HG03196 (cell line): ENCODE results near the gene SAMD7.
A peak's percentile ranks its signal among the peaks of the same experiment; 100 is the strongest.

Source experiments
- ATAC-seq: cut with Tn5 transposase; IDR thresholded peaks from one replicate; pipeline ENCODE4 v1.9.1; 2021; ENCODE audit not compliant: unreplicated experiment

SAMD7 gene

DNA sequence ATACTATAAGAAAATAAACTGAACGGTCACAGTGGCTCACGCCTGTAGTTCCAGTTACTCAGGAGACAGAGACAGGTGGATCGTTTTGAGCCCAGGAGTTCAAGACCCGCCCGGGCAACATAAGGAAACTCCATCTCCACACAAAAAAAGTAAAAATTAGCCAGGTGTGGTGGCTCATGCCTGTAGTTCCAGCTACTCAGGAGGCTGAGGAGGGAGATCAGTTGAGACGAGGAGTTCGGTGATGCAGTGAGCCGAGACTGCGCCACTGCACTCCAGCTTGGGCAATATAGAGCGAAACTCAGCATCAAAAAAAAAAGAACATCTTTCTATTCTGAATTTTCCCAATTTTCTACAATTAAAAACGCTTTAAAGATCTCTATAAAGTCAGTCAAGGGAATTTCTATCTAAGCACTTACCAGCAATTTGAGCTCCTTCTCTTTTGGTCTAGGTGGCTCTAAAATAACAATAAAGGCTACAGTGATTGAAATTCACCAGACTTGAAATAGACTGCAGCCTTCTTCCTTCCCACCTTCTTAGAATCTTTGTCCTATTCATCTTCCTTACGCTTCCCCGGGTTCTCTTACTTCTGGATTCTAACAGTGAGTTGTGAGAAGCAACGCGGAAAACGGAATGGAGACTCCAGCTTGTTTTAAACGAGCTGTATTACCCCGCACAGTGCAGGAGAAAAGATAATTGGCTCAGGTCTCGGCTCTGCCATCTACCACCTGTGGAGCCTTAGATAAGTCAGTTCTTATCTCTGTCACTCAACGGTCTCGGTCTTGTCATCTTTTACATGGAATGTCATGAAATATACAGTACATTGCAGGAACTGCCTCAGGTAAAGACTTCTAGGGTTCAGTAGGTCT lies 54.4 kb downstream of the SAMD7 start:
- ATAC-seq: peak; percentile 20

DNA sequence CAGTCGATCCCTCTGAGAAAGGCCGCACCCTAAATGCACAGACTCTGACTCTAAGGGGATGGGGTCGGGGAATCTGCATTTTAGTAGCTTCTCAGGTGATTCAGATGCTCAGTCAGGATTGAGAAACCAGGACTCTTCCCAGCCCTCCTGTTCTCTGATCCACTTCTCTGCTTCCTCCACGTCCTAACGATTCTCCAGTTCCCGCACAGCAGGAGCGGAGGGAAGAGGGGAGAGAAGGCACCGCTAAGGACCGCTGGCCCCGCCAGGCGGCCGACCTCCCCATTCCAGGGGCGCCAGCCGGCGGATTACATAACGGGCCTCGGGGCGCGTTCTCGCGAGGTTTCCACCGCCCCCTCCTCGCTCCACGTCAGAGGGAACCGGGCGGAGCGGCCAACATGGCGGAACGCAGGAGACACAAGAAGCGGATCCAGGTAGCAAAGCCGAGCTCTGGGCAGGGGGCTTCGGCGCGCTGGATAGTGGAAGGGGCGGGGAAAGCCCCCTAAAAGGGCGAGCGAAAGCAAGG lies 55.1 kb downstream of the SAMD7 start, which contains the start of gene SEC62:
Gene SEC62, plus strand, starts transcription at position 380 of the 523 bp plus-strand sequence. Its CDS starts 16 bp downstream, at position 396.
- ATAC-seq: peak; percentile 93

DNA sequence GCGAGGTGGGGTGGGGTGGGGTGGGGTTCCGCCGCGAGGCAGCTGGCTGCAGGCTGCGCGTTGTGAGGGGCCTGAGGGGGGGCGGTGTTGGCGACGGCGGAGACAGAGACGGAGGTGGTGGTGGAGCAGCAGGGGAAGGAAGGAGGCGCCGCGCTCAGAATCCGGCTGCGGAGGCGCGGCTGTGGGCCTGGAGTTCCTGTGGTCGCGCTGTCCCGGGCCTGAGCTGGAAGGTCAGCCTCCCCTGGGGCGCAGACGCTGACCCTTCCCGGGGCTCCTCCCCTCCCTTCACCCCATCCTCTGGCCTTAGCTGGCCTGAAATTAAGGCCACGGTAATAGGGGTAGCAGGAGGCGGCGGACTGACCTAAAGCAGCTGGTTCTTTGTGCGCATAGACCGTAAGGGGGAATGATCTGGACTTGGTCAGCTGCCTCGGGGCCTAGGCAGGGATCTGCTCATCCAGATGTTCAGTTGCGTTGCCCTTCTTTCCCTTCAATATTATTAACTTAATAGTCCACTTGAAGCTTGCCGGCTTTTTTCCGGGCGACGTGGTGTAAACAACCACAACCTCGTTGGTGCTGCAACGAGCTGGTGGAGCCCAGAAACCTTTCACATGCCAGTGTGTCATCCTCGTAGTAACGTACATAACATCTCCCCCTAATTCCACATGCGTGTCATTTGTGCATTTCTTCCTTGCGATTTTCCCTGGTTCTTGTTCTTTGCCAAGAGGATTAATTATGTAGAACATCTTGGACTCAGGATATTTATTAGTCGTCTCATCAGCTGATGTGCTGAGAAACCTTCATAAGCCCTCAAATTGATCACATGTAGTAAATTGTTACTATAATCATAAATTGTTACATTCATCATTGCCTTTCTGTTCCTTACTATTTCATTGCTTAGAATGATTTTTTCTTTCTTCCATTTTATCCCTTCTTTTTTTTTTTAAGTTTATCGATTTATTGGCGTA lies 55.9 kb downstream of the SAMD7 start:
- peak; percentile 39 for ATAC-seq

- ATAC-seq: no peak
Observed at GRCh38 chr3:169968224-169968885, 57.0 kb downstream of the SAMD7 start.

GRCh38 chr3:169969174-169970095 lies 58.1 kb downstream of the SAMD7 start:
- no peak for ATAC-seq

DNA sequence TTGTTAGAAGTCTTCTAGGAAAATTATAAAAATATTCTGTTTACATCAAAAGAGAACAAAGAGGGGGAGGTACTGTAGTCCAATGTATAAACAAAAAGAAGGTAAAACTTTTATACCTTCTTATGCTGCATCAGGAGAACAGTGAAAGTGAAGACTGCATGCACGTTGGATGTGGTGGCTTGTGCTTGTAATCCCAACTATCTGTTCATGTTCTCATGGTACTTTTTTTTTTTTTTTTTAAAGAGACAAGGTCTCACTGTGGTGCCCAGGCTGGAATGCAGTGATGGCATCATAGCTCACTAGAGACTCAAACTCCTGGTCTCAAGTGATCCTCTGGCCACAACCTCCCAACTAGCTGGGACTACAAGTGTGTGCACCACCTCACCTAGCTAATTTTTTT lies 59.5 kb downstream of the SAMD7 start:
- no peak for ATAC-seq

DNA sequence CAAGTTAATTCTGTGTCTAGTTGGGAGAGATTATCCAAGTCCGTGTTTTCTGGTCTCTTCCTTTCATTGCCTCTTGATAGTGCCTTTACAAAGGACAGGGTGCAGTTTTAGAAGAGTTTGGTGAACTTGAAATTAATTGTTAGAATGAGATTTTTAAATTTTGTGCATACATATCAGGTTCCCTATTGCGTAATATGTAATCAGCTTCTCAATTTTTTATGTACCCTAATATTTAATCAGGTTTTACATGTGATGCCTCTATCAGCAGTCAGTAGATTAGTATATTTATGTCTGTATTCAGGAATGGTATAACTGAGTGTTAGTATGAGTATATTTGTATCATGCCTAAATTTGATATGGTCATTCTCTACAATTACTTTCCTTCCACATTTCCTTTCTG lies 60.1 kb downstream of the SAMD7 start:
- no peak for ATAC-seq

- ATAC-seq: no peak
Observed at GRCh38 chr3:169980055-169980454, 68.7 kb downstream of the SAMD7 start.

- ATAC-seq: no peak
Observed at GRCh38 chr3:169984292-169984691, 72.9 kb downstream of the SAMD7 start.
